SK-N-SH treated with all-trans-retinoic acid at 6 μM for 48 hours (cell line): Measurements from ENCODE around the gene RSF1.

ENCODE experiments used
- CSRNP3 ChIP-seq: fragments of 250-450 bp; sonication (Bioruptor Pico); IDR thresholded peaks from 2 replicates; pipeline ENCODE4 v1.5.1; 2021; ENCODE audit warnings: mild to moderate bottlenecking, moderate library complexity
- SNAI2 ChIP-seq: fragments of 250-450 bp; sonication (Bioruptor Pico); IDR thresholded peaks from 2 replicates; pipeline ENCODE4 v1.5.0; 2020; ENCODE audit warnings: mild to moderate bottlenecking, moderate library complexity

- TF ChIP-seq CSRNP3 (CRISPR knock-in tag) = no peak
- no peak for TF ChIP-seq SNAI2 (CRISPR knock-in tag)
These were observed 85.6 kb downstream of the RSF1 start for GRCh38 chr11:77734890-77735289.
